NCI-H187 treated with DMSO at 0.1 percent for 48 hours (cell line): Measurements from ENCODE around the gene EXOC2.

Experiments used
- DNase-seq: peaks from one replicate; lab custom pipeline; 2025; lab: John Stamatoyannopoulos, UW

EXOC2 gene

GRCh38 chr6:498795-499231 is 194.1 kb downstream of the EXOC2 start:
- no peak for DNase-seq

GRCh38 chr6:497258-497657 is 195.7 kb downstream of the EXOC2 start:
- no peak for DNase-seq

GRCh38 chr6:496649-497048 is 196.3 kb downstream of the EXOC2 start:
- DNase-seq, result no peak

GRCh38 chr6:494394-494793 is 198.5 kb downstream of the EXOC2 start:
- no peak for DNase-seq

GRCh38 chr6:493840-494239 is 199.1 kb downstream of the EXOC2 start:
- DNase-seq, result no peak

GRCh38 chr6:492816-493414 is 200.0 kb downstream of the EXOC2 start:
- no peak for DNase-seq

GRCh38 chr6:492178-492577 is 200.8 kb downstream of the EXOC2 start:
- no peak for DNase-seq

GRCh38 chr6:491233-491632 is 201.7 kb downstream of the EXOC2 start:
- DNase-seq, result no peak

GRCh38 chr6:490251-491037 is 202.5 kb downstream of the EXOC2 start:
- no peak for DNase-seq

- no peak for DNase-seq
Observed at GRCh38 chr6:489762-490161, 203.2 kb downstream of the EXOC2 start.

GRCh38 chr6:489001-489400 is 203.9 kb downstream of the EXOC2 start:
- no peak for DNase-seq

GRCh38 chr6:487956-488355 is 205.0 kb downstream of the EXOC2 start:
- DNase-seq, result no peak

- no peak for DNase-seq
Observed at GRCh38 chr6:485655-486170, 207.2 kb downstream of the EXOC2 start.

GRCh38 chr6:484746-485145 is 208.2 kb downstream of the EXOC2 start:
- DNase-seq, result no peak

GRCh38 chr6:484086-484745 is 208.7 kb downstream of the EXOC2 start:
- DNase-seq, result peak; percentile 56

- DNase-seq, result no peak
Observed at GRCh38 chr6:475314-475713, 217.6 kb downstream of the EXOC2 start.

GRCh38 chr6:474453-475185 is 218.3 kb downstream of the EXOC2 start:
- DNase-seq, result no peak

- DNase-seq, result no peak
Observed at GRCh38 chr6:473768-474452, 219.0 kb downstream of the EXOC2 start.

GRCh38 chr6:473356-473755 is 219.6 kb downstream of the EXOC2 start:
- DNase-seq, result no peak

- DNase-seq, result no peak
Observed at GRCh38 chr6:470901-471448, 222.0 kb downstream of the EXOC2 start.
